Measurements from ENCODE around the gene RAP1GDS1.

DNA sequence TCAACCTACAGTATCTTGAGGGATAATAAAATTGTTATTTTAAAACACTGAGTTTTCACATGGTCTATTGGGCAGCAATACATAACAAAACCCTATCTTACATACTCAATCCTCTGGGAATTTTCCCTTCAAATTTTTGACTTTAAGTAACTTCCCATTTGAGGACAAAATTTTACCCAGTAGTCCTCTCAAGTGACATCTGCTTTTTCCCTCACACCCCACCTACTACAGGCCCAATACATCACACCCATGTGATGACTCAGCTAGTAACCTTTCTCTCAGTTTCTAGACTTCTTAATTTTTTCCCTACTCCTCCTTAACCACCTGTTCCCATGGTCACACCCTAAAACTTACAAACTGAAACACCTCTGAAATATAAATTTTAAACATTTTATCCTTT lies 12.2 kb upstream of the RAP1GDS1 start:
- TF ChIP-seq YY1 (IDR thresholded peaks at IDR 0.05; ENCODE audit: insufficient read depth, insufficient read length), result no peak
- TF ChIP-seq ZNF274 (IDR thresholded peaks at IDR 0.05; ENCODE audit: low read depth, low read length), result no peak
- no peak for TF ChIP-seq SUZ12 (IDR thresholded peaks at IDR 0.05; ENCODE audit: extremely low read depth, insufficient read depth, insufficient read length)

Data from NT2/D1 (cell line).